ENCODE data around the gene CAPN8.

The CAPN8 gene

GRCh38 chr1:223702735-223703667 lies 37.5 kb upstream of the CAPN8 start:
- DNase-seq (ENCODE audit: low read depth in 2 of 2) = no peak

GRCh38 chr1:223700942-223701637 lies 35.6 kb upstream of the CAPN8 start:
- no peak for DNase-seq (ENCODE audit: low read depth in 2 of 2)

GRCh38 chr1:223700388-223700918 lies 35.0 kb upstream of the CAPN8 start:
- no peak for DNase-seq (ENCODE audit: low read depth in 2 of 2)

- DNase-seq (ENCODE audit: low read depth in 2 of 2) = no peak
Observed at GRCh38 chr1:223695941-223696340, 30.4 kb upstream of the CAPN8 start.

- DNase-seq (ENCODE audit: low read depth in 2 of 2) = no peak
Observed at GRCh38 chr1:223695014-223695548, 29.6 kb upstream of the CAPN8 start.

- no peak for DNase-seq (ENCODE audit: low read depth in 2 of 2)
Observed at GRCh38 chr1:223691121-223691520, 25.6 kb upstream of the CAPN8 start.

- DNase-seq (ENCODE audit: low read depth in 2 of 2) = no peak
Observed at GRCh38 chr1:223684488-223684792, 18.9 kb upstream of the CAPN8 start.

GRCh38 chr1:223683586-223684487 lies 18.3 kb upstream of the CAPN8 start:
- peak in 1 of 2 donors; percentile 38 for DNase-seq (ENCODE audit: low read depth in 2 of 2)

- DNase-seq (ENCODE audit: low read depth in 2 of 2) = no peak
Observed at GRCh38 chr1:223682502-223682901, 17.0 kb upstream of the CAPN8 start.

- no peak for DNase-seq (ENCODE audit: low read depth in 2 of 2)
Observed at GRCh38 chr1:223680188-223680587, 14.7 kb upstream of the CAPN8 start.

GRCh38 chr1:223678841-223679240 lies 13.3 kb upstream of the CAPN8 start:
- DNase-seq (ENCODE audit: low read depth in 2 of 2) = no peak

- DNase-seq (ENCODE audit: low read depth in 2 of 2) = no peak
Observed at GRCh38 chr1:223674119-223674890, 8.8 kb upstream of the CAPN8 start.

- no peak for DNase-seq (ENCODE audit: low read depth in 2 of 2)
Observed at GRCh38 chr1:223670458-223671159, 5.1 kb upstream of the CAPN8 start.

GRCh38 chr1:223669003-223669795 lies 3.7 kb upstream of the CAPN8 start:
- no peak for DNase-seq (ENCODE audit: low read depth in 2 of 2)

- no peak for DNase-seq (ENCODE audit: low read depth in 2 of 2)
Observed at GRCh38 chr1:223667484-223668182, 2.1 kb upstream of the CAPN8 start.

- DNase-seq (ENCODE audit: low read depth in 2 of 2) = no peak
Observed at GRCh38 chr1:223664106-223664505, 1.4 kb downstream of the CAPN8 start.

- DNase-seq (ENCODE audit: low read depth in 2 of 2) = no peak
Observed at GRCh38 chr1:223662943-223663342, 2.6 kb downstream of the CAPN8 start.

- DNase-seq (ENCODE audit: low read depth in 2 of 2) = no peak
Observed at GRCh38 chr1:223659711-223660110, 5.8 kb downstream of the CAPN8 start.

GRCh38 chr1:223657978-223658377 lies 7.5 kb downstream of the CAPN8 start:
- DNase-seq (ENCODE audit: low read depth in 2 of 2) = no peak

Measured in stimulated activated CD8-positive, alpha-beta memory T cell treated with anti-CD3 and anti-CD28 coated beads, Interleukin-15, amount 100 ng/mL, for 4 hours (primary cell).